Posterior vena cava (tissue), 2 donors: ENCODE results near the gene HEYL. TPM values are rescaled to one million over a fixed set of nuclear protein-coding genes. Genes with fewer than 3 reads are reported as not detected.

Source experiments
- DNase-seq: peaks from one replicate; pipeline ENCODE4 v3.0.0-alpha.2; 2020; ENCODE audit warnings: low spot score
- intact Hi-C, 2 donors: fragments of 100-400 bp; cut with DNase I; formaldehyde crosslinking; loops; one replicate each; pipeline versions ENCODE4 v1.14.1 to v1.14.2; 2022 to 2023
- long read RNA-seq, 2 donors: library from polyadenylated mRNA; unstranded; transcript quantifications; one replicate each; pipeline ENCODE4 v2.0.0, GENCODE V29; 2020 to 2021
- total RNA-seq, 2 donors: library from RNA; stranded (reverse); fragmentation: NEBNext Ultra II Directional; extraction: Animal tissue kit (Norgen Biotek cat#: 25700); gene quantifications; one replicate each; pipeline ENCODE4 v1.2.1, GENCODE V29; 2021
- donor health status: DM: yes; HTN: yes; CAD: no.
- donor health status: DM: yes; HTN: yes; CAD: no.

The HEYL gene
- total RNA-seq, result 10 to 100 TPM; 25.2 to 47.1 TPM
- long read RNA-seq, donor 1, partial matches to known transcripts, result 4 of 33 reads
- long read RNA-seq, donor 1, other reads (novel, unspliced or antisense), result 26 of 33 reads
- long read RNA-seq, donor 2, partial matches to known transcripts, result 19 of 27 reads
- long read RNA-seq, donor 2, other reads (novel, unspliced or antisense), result 7 of 27 reads

DNA sequence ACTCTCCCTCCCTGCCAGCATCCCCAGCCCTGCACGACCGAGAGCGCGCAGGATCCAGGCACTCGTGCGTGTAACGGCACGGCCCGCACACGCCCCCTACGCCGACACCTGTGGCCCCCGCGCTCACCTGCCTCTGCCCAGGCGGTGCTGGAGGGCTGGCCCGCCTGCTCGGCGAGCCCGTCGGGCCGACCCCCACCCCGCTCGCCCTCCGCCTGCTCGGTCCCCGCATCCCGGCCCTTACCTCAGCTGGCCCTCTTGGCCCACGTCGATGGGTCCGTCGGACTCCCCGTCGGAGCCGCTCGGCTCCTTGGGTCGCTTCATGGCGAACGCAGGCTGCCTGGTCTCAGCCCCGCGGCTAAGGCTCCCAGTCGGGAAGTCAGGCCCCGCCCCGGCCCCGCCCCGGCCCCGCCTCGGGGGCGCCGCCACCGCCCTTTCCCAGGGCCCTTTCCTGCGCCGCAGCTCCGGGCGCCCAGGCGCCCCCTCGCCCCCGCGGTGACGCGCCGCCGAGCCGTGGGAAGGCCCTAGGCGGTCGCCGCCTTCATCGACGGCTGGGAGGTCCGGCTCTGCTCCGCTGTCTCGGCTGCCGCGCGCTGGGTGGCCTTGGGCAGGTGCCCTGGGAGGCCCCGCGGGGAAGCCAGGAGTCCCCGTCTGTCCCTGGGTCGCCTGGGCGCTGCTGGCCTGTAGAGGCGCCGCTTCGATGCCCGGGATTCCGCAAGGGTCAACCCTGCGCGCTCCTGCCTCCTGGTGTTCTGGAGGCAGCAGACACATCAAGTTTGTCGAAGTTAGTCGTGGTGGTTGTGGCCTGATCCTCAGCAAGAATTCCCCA lies at the start of gene HEYL:
Gene HEYL (minus strand): TSS at position 339 of the 826 bp plus-strand sequence. CDS start 18 bp downstream, at position 321.
- DNase-seq, result peak; percentile 94
- intact Hi-C loops, result no loop called here

GRCh38 chr1:39689214-39689613 lies 49.8 kb upstream of the HEYL start:
- no peak for DNase-seq
- intact Hi-C loops, result no loop called here

DNA sequence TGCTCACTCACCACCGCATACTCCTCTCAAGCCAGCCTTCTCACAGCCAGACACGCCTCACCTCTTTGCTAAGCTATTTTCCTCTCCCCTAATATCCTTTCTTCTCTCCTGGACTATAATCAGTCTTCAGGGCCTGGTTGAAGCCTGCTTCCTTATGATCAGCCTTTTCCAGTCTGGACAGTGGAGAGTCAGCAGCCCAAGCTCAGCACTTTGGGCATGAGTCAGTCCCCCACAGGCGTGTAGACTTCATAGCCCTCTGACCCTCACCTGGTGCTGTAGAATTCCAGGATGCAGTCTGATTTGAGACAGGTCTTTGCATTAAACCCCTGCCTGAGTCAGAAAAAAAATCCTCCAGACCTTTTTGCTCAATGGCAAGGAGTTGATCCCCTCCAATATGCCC lies 49.3 kb upstream of the HEYL start:
- DNase-seq, result peak; percentile 48
- intact Hi-C loops, result no loop called here

DNA sequence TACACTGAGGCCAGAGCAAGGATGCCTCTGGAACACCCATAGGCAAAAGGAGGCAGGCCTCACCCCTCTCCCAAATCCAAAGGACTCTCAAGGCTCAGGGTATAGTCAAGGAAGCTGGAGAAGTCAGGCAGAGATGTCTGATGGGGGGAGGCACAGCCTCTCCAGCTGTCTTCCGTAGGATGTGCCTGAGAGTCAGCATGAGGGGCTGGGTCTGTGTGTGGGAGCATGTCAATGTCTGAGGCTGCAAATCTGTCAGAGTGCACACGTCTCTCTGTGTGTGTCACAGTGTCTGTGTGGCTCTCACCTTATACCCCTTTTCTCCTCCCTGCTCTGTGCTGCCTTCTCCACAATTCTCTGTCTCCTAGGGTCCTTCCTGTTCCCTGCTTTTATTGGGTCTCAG lies 47.8 kb upstream of the HEYL start:
- intact Hi-C loops, result no loop called here
- peak; percentile 15 for DNase-seq

DNA sequence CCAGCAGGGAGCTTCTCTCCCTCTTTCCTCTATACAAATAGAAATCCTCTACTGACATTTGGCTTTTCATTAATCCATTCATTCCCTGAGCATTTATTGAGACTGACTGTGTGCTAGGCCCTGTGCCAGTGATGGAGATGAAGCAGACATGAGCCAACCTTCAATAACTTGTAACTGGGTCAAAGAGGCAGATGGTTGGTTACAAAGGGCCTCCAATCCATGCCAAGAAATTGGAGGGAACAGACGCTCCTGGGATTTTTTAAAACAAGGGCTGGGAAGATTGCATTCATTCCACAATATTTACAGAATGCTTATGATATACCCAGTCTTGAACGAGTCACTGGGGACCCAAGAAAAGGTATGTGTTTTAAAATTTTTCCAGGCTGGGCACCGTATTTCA lies 45.6 kb upstream of the HEYL start:
- intact Hi-C loops, result no loop called here
- DNase-seq, result no peak

DNA sequence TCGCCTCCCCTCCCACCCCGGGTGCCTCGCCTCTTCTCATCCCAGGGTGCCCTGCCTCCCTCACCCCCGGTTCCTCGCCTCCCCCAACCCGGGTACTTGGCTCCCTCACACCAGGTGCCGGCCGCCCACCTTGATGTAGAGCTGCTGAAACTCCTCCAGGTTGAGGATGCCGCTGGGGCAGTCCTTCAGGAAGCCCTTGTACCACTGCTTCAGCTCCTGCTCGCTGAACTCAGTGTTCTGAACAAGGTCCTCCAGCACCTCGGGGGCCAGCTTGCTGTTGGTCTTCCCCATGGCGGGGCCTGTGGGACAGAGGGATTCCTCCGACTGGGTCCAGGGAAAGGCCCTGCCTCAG lies 44.8 kb upstream of the HEYL start:
- intact Hi-C loops, result no loop called here
- DNase-seq, result no peak

- intact Hi-C loops, result loop anchor here in 1 of 2 donors (2.0 kb wide), 1 partner anchor 151 kb away; no protein-coding TSS in a partner anchor
- DNase-seq, result peak; percentile 82
These were observed 44.3 kb upstream of the HEYL start for GRCh38 chr1:39683591-39684312.

- intact Hi-C loops, result loop anchor here in 1 of 2 donors (2.0 kb wide), 1 partner anchor 153 kb away; no protein-coding TSS in a partner anchor
These were observed 42.6 kb upstream of the HEYL start for GRCh38 chr1:39681999-39682398.

GRCh38 chr1:39681294-39681693 lies 41.9 kb upstream of the HEYL start:
- DNase-seq, result no peak
- intact Hi-C loops, result no loop called here

More at GRCh38 chr1:39681999-39682398, 42.6 kb upstream of the HEYL start:
- peak; percentile 36 for DNase-seq

DNA sequence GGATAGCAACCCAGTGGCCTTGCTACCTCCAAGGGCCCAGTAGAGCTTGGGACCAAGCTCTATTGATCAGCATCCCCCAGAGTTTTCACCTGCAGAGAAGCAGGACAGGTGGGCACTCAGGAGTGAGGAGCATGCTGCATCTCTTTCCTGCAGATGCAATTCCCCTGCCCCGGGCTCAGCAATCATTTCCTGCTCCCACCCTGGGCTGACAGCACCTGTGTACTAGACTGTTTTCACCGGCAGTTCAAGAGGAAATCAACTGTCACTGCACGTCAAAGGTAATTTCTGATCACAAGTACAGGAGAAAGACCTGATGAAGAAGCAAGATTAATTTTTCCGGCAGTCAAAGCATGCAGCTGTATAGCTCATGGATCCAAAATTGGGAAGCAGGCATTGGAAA lies 41.3 kb upstream of the HEYL start:
- intact Hi-C loops, result no loop called here
- peak; percentile 64 for DNase-seq

GRCh38 chr1:39679821-39680220 lies 40.4 kb upstream of the HEYL start:
- intact Hi-C loops, result no loop called here

GRCh38 chr1:39678889-39679288 lies 39.4 kb upstream of the HEYL start:
- intact Hi-C loops, result no loop called here
- DNase-seq, result no peak

More at GRCh38 chr1:39679821-39680220, 40.4 kb upstream of the HEYL start:
- no peak for DNase-seq

DNA sequence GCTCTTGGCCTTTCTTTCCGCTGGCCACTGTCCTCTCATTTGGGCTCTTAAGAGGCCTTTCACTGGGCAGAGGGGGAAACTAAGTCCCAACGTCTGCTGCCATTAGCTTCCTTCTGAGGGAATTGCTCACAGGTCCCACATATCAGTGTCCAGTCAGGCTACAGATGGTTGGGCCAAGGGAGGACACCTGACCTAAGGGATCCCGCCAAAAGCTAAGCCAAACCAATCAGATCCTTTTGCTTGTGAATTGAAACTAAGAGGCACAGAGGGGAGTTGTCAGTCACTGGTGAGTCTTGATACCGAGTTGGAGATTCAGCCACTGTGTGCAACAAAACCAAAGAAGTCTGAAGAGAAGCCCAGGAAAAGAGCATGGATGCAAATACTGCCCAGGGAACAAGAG lies 38.2 kb upstream of the HEYL start:
- DNase-seq, result peak; percentile 19
- intact Hi-C loops, result no loop called here

DNA sequence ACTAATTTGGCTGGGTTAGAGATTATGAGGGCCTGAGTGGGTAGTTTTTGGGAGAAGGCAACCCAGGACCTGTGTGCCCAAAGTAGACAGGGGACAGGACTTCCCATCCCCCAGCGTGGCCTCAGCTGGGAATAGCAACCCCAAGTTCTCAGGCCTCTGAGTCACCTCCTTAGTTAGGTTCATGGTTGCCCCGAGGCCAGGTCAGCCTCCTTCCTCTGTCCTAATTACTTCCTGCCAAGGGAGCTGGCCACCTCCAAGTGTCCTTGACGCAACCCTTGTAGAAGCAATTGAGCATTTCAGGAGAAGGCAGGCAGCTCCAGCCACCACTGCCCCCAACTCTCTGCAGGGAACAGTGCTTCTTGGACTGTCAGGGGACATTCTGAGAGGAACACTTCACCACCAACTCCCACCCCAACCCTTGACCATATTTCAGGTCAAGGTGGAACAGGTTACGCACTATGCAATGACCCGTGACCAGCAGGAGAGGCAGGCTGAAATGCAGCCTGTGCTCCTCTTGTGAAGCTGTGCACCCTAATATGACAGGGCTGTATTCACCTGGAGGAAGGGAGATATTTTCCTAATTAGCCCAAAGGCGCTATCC lies 37.6 kb upstream of the HEYL start:
- DNase-seq, result peak; percentile 35
- intact Hi-C loops, result no loop called here

GRCh38 chr1:39675220-39675619 lies 35.8 kb upstream of the HEYL start:
- intact Hi-C loops, result no loop called here
- DNase-seq, result no peak

GRCh38 chr1:39673215-39673614 lies 33.8 kb upstream of the HEYL start:
- DNase-seq, result no peak
- intact Hi-C loops, result no loop called here

DNA sequence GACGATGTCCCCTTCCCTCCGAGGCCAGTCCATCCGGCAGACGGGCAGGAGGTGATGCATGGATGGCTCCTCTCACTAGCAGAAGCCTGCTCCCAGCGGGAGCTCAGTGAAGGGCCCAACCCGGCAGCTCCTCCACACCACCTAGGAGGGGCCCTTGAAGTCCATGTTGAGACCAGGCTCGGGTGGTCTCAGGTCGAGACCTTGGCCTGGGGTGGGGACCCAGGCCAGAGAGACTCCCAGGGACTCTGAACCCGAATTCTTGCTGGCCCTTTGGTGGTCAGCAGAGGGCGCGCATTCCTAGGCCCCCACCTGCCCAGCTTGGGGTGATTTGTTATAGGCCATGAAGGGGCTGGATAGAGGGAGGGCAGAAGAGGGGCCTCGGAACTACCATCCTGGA lies 33.1 kb upstream of the HEYL start:
- DNase-seq, result no peak
- intact Hi-C loops, result no loop called here

- no peak for DNase-seq
- intact Hi-C loops, result no loop called here
These were observed 32.5 kb upstream of the HEYL start, which contains the start of gene NT5C1A for GRCh38 chr1:39671793-39672550. TSS of gene NT5C1A (minus strand) at chr1:39672107. CDS start at chr1:39672038, 69 bp downstream.

DNA sequence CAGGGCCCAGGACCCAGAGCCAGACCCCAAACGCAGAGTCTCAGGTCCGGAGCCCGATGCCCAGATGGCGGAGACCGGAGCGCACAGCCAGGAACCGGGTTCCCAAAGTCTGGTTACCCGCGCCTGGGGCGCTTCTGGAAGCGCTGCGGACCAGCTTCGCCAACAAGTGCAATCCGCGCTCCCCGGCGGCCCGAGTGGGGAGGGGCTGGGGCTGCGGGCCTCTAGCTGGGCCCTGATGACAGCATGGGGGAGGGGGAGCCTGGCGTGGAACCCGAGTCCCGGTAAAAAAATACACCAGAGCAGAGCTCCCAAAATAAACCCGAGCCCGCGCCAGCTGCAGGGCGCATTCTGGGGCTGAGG lies 32.0 kb upstream of the HEYL start:
- intact Hi-C loops, result no loop called here
- DNase-seq, result no peak
